GM12873 (cell line): ENCODE data around the gene GK.

Experiments used
- TF ChIP-seq, protein P1 (sequence below): IDR thresholded peaks from 2 replicates; pipeline ENCODE4 v1.5.1; 2012; ENCODE audit warnings: low read depth, mild to moderate bottlenecking, moderate library complexity, low read length, control low read depth; ENCODE audit not compliant: insufficient read depth; ENCODE audit errors: missing control alignments

GK gene

DNA sequence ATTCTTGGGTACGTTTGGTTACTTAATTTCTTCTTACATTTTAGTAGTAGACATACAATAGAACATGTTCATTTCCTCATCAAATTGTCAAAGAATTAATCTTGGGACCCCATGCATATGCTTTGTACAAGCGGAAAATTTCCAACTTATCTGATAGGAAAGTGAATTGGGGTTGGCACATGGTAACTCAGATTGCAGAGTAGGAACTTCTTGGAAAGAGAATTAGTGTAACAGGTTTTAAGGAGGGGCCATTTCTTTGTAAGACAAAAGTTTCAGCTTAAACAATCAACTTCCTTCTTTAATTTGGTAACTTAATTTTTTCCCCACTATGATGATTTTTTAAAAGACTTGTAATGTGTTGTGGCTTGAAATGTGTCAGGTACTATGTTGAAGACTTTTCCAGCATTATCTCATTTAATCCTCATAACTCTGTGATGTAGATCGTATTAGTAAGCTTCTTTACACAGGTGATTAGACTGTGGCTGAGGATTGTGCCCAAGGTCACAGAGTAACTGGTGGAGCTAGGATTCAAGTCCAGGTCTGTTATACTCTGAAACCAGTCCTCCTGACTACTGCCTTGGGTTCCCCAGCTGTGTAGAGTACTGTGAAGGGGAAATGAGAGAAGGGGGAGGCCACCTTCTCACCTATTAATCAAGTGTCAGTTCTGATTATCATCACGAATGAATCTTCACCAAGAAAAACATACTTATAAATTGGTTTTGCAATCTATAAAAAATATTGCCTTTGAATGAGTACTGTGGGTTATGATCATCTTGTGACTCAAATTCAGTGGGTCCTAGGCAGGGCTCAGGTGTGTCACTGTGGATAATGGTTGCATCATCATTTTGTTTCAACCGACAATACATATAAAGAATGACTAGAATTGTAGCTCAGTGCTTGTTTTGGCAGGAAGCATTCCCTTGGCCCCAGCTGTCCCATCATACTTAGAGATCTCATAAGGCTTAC, 4.3 kb downstream of the GK start:
- TF ChIP-seq, protein P1, sequence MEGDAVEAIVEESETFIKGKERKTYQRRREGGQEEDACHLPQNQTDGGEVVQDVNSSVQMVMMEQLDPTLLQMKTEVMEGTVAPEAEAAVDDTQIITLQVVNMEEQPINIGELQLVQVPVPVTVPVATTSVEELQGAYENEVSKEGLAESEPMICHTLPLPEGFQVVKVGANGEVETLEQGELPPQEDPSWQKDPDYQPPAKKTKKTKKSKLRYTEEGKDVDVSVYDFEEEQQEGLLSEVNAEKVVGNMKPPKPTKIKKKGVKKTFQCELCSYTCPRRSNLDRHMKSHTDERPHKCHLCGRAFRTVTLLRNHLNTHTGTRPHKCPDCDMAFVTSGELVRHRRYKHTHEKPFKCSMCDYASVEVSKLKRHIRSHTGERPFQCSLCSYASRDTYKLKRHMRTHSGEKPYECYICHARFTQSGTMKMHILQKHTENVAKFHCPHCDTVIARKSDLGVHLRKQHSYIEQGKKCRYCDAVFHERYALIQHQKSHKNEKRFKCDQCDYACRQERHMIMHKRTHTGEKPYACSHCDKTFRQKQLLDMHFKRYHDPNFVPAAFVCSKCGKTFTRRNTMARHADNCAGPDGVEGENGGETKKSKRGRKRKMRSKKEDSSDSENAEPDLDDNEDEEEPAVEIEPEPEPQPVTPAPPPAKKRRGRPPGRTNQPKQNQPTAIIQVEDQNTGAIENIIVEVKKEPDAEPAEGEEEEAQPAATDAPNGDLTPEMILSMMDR: no peak

DNA sequence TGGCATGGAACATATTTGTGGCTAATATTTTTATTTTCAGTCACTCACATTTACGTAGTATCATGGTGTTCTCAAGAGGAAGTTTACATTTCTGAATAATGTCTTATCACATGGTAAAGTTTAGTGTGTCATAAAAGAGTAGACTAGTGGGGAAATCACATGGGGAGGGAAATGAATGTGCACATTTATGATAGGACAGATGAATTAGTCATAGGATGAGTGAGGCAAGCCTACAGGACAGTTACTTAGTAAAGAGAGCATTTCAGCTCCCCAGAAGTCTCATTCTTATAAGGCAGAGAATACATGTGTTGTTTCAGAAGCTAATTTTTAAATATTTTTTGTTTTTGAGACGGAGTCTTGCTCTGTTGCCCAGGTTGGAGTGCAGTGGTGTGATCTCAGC, 6.2 kb downstream of the GK start:
- TF ChIP-seq, protein P1: no peak

DNA sequence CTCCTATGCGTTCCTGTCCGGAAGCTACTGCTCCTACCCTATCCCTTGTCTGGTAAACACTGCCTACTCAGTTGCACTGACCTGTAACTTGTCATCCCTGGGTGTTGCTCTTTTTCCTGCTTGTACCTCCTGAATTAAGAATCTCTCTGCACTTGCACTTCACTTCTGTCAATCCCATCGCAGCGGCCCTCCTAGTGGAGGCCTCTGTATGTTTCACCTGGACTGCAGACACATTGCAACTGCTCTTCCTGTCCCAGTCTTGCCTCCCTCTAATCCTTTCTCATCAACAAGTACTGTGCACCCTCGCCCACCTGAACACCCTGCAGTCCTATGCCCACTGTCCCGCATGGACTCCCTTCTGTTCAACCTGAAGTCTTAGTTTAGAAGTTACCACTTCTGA, 8.0 kb downstream of the GK start:
- TF ChIP-seq, protein P1: no peak

DNA sequence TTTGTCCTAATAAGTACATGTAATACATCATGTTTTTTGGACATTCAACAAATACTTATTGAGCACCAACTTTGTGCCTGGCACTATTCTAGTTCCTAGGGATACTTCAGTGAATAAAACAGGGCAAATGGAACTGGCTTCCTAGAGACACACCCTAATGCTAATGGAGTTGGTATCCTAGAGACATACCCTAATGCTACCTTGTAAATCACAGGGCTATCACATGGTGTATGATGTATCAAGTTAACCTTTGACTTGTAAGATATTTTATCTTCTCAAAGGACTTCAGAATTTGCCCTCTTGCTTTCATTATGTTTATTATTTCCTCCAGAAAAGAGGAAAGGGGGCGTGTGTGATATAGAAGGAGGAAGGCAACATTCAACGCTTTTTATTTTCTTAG, 10.1 kb downstream of the GK start:
- TF ChIP-seq, protein P1: no peak

DNA sequence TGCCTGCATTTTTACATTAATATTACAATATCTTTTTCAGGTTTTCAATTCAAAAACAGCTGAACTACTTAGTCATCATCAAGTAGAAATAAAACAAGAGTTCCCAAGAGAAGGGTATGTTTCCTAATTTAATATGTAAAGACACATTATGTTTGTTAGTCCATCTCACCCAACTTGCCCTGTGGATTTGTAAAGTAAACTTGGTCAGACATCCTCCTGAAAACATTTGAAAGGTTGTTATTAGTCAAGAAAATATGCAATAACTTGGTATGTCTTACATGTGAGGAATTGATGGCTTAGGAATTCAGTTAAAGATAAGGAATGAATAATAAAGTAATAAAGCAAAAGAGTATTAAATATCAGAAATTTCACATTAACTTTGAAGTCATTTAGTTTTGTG, 12.2 kb downstream of the GK start:
- TF ChIP-seq, protein P1: no peak

DNA sequence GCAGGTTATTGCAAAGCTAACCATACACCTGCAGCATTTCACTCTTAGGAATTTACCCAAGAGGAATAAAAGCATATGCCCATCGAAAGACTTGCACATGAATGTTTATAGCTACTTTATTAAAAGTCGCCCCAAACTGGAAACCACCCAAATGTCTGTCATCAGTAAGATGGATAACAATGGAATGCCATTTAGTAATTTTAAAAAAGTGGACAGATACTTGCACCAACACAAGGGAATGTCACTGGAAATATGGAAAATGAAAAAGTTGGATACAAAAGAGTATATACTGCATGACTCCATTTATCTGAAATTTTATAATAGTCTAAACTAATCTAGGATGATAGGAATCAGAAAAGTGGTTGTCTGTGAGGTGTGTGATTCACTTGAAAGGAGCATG, 12.9 kb downstream of the GK start:
- TF ChIP-seq, protein P1: no peak

DNA sequence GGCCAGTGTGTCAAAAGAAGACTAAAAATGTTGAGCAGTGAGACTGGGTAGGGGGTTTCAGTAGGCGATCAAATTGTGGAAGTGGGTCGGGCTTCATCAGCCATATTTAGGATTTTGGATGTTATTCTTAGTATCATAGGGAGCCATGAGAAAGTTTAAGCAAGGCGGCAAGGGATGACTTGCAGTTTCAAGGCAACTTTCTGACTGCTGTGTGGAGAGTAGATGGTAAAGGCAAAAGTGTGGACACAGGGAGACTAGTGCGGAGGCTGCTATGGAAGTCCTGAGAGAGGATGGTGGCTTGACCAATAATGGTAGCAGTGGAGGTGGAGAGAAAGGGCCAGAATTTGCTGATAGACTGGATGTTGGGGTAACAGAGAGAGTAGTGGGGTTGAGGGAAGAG, 15.4 kb downstream of the GK start:
- TF ChIP-seq, protein P1: no peak
